ENCODE measurements around the gene GJD2. TPM values are rescaled to one million over a fixed set of nuclear protein-coding genes. Genes with fewer than 3 reads are reported as not detected.

Gene GJD2
- total and polyA plus RNA-seq, 2 donors (not counting 1 experiment from before 2014, with no cell fraction given), result not detected

DNA sequence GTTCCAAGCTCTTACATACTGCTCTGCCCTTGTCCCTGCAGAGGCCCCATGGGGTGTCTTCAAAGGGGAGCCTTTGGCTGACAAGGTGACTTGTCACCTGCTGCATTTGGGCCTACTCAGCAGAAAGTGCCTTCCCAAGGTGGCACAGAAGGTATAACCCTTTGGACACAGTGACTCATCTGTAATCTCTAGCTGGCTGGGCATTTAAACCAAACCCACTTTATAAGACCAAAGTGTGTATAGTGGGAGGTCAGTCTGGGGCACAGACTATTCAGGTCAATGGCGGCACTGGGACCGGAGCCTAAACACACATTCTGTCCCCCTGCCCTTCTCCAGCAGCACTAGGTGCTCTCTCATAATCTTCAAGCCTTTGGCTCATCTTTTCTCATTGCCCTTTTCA lies 35.1 kb downstream of the GJD2 start:
- no peak for DNase-seq
- Histone ChIP-seq H4K20me1 (ENCODE audit: control insufficient read depth, insufficient read depth, low read length, poor library complexity, severe bottlenecking) (no peaks in the 10 kb centered on the region), H3K9me3 (ENCODE audit: control extremely low read depth in 1 of 3, control insufficient read depth in 2 of 3, insufficient read depth in 1 of 3, low read length in 2 of 3) (peaks cover 0 to 3% (median 0%) of the 10 kb centered on the region in 3 donors), H2AFZ (ENCODE audit: insufficient read depth, low read depth, low read length, poor library complexity, severe bottlenecking) (no peak overlapping the region), H3K36me3 (replicated peaks in 1 of 2; ENCODE audit: control extremely low read depth in 1 of 2, control insufficient read depth in 1 of 2, extremely low read depth in 1 of 2, insufficient read depth in 2 of 2, low read length in 1 of 2) (no peaks in the 10 kb centered on the region), H3K4me1 (ENCODE audit: control insufficient read depth in 2 of 2, insufficient read depth in 2 of 2, low read length in 2 of 2) (no peaks in the 10 kb centered on the region), H3K9ac (ENCODE audit: low read length) (no peak overlapping the region), H3K4me2 (replicated peaks; ENCODE audit: low read depth, low read length, poor library complexity, severe bottlenecking) (no peak overlapping the region), H3K4me3 (ENCODE audit: control extremely low read depth in 1 of 5, extremely low read depth in 1 of 5, insufficient read depth in 1 of 5, low read depth in 2 of 5, low read length in 4 of 5) (no peak overlapping the region), H3K79me2 (ENCODE audit: control insufficient read depth, insufficient read depth, low read length) (no peaks in the 10 kb centered on the region), H3K27ac (ENCODE audit: low read length in 2 of 2) (no peak overlapping the region), H3K27me3 (replicated peaks in 1 of 4; ENCODE audit: control extremely low read depth in 1 of 4, control insufficient read depth in 3 of 4, insufficient read depth in 4 of 4, low read length in 3 of 4) (peaks cover 0 to 12% (median 2%) of the 10 kb centered on the region in 4 experiments)
- TF ChIP-seq, protein P1, sequence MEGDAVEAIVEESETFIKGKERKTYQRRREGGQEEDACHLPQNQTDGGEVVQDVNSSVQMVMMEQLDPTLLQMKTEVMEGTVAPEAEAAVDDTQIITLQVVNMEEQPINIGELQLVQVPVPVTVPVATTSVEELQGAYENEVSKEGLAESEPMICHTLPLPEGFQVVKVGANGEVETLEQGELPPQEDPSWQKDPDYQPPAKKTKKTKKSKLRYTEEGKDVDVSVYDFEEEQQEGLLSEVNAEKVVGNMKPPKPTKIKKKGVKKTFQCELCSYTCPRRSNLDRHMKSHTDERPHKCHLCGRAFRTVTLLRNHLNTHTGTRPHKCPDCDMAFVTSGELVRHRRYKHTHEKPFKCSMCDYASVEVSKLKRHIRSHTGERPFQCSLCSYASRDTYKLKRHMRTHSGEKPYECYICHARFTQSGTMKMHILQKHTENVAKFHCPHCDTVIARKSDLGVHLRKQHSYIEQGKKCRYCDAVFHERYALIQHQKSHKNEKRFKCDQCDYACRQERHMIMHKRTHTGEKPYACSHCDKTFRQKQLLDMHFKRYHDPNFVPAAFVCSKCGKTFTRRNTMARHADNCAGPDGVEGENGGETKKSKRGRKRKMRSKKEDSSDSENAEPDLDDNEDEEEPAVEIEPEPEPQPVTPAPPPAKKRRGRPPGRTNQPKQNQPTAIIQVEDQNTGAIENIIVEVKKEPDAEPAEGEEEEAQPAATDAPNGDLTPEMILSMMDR (IDR thresholded peaks at IDR 0.05), result no peak
- TF ChIP-seq EZH2 (IDR thresholded peaks at IDR 0.05; ENCODE audit: borderline replicate concordance, insufficient read depth, low read depth, low read length, poor library complexity, severe bottlenecking), result no peak
- ATAC-seq (ENCODE audit: low read depth), result no peak
- ChIA-PET POLR2A (no interaction called here), CTCF (no interaction called here)
- Mint-ChIP-seq H3K4me3 (no peak overlapping the region), H3K9me3 (ENCODE audit: insufficient read depth) (no peaks in the 10 kb centered on the region), H3K27me3 (peaks cover 38% of the 10 kb centered on the region), H3K27ac (no peak overlapping the region), H3K4me1 (no peaks in the 10 kb centered on the region)
- intact Hi-C loops (cut with micrococcal nuclease), result no loop called here
- WGBS (ENCODE audit: insufficient coverage), result 78% methylated on average over 2 of the region's 2 CpGs

DNA sequence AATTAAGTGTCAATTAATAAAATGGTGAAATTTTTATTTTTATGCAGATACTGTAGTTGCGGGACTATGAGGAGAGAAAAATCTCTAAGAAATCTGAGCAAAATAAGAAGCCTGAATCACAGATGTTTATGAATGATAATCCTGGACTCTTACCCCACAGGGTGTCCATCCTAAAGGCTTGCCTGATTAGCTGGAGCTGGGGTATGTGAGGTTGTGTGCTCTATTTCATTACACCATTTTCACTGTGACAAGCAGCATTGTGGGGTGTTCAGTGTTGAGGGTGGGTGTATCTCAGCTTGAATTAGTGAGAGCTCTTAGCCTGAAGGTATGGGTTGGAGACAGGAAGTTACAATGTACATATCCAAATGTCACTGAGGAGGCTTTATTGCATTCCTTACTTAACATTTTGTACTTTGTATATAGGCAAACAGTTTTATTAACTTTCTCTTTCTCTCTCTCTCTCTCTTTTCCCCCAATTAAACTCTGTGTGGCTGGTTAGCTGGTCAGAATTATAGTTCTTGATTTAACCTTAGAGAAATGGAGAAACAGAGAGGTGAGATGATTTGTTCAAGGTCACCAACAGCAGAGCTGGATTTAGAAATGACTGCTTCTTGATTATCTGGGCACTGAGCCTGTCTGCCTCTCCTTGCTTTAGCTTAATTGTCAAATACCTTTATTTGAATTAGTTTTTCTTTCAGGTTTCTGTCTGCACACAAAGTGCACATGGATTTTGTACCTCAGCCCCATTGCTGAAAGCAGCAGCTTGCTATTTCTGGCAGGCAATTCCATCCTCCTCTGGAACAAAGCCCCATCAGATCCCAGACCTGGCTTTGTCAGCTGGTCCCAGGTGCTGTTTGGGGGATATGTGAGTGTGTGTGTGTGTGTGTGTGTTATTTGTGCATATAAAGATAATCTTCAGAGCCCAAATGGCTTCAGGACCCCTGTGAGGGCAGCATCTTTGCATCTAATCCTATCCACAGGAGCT lies 35.8 kb downstream of the GJD2 start:
- ChIA-PET POLR2A (no interaction called here), CTCF (no interaction called here)
- Histone ChIP-seq H3K4me1 (ENCODE audit: control insufficient read depth in 2 of 2, insufficient read depth in 2 of 2, low read length in 2 of 2) (no peaks in the 10 kb centered on the region), H3K36me3 (replicated peaks in 1 of 2; ENCODE audit: control extremely low read depth in 1 of 2, control insufficient read depth in 1 of 2, extremely low read depth in 1 of 2, insufficient read depth in 2 of 2, low read length in 1 of 2) (no peaks in the 10 kb centered on the region), H3K9me3 (ENCODE audit: control extremely low read depth in 1 of 3, control insufficient read depth in 2 of 3, insufficient read depth in 1 of 3, low read length in 2 of 3) (peaks cover 0 to 3% (median 0%) of the 10 kb centered on the region in 3 donors), H4K20me1 (ENCODE audit: control insufficient read depth, insufficient read depth, low read length, poor library complexity, severe bottlenecking) (no peaks in the 10 kb centered on the region), H3K4me3 (ENCODE audit: control extremely low read depth in 1 of 5, extremely low read depth in 1 of 5, insufficient read depth in 1 of 5, low read depth in 2 of 5, low read length in 4 of 5) (no peak overlapping the region), H2AFZ (ENCODE audit: insufficient read depth, low read depth, low read length, poor library complexity, severe bottlenecking) (no peak overlapping the region), H3K9ac (ENCODE audit: low read length) (no peak overlapping the region), H3K27me3 (replicated peaks in 1 of 4; ENCODE audit: control extremely low read depth in 1 of 4, control insufficient read depth in 3 of 4, insufficient read depth in 4 of 4, low read length in 3 of 4) (peaks cover 0 to 12% (median 2%) of the 10 kb centered on the region in 4 experiments), H3K27ac (ENCODE audit: low read length in 2 of 2) (no peak overlapping the region), H3K4me2 (replicated peaks; ENCODE audit: low read depth, low read length, poor library complexity, severe bottlenecking) (no peak overlapping the region), H3K79me2 (ENCODE audit: control insufficient read depth, insufficient read depth, low read length) (no peaks in the 10 kb centered on the region)
- no CpG with 5 or more reads among the region's 1 CpG for WGBS (ENCODE audit: insufficient coverage)
- DNase-seq, result no peak
- intact Hi-C loops (cut with micrococcal nuclease), result no loop called here
- no peak for ATAC-seq (ENCODE audit: low read depth)
- Mint-ChIP-seq H3K27me3 (peaks cover 37% of the 10 kb centered on the region), H3K9me3 (ENCODE audit: insufficient read depth) (no peaks in the 10 kb centered on the region), H3K4me3 (no peak overlapping the region), H3K4me1 (no peaks in the 10 kb centered on the region), H3K27ac (no peak overlapping the region)
- TF ChIP-seq, protein P1 (IDR thresholded peaks at IDR 0.05), result no peak
